SH-SY5Y (cell line): ENCODE data around the gene PCDH9.

ENCODE experiments used
- GATA2 ChIP-seq: IDR thresholded peaks from 2 replicates; pipeline ENCODE4 v1.6.1; 2011; ENCODE audit warnings: mild to moderate bottlenecking, low read depth, low read length
- GATA3 ChIP-seq: IDR thresholded peaks from 2 replicates; pipeline ENCODE4 v1.6.1; 2011; ENCODE audit warnings: low read depth, mild to moderate bottlenecking, low read length, moderate library complexity

The PCDH9 gene

DNA sequence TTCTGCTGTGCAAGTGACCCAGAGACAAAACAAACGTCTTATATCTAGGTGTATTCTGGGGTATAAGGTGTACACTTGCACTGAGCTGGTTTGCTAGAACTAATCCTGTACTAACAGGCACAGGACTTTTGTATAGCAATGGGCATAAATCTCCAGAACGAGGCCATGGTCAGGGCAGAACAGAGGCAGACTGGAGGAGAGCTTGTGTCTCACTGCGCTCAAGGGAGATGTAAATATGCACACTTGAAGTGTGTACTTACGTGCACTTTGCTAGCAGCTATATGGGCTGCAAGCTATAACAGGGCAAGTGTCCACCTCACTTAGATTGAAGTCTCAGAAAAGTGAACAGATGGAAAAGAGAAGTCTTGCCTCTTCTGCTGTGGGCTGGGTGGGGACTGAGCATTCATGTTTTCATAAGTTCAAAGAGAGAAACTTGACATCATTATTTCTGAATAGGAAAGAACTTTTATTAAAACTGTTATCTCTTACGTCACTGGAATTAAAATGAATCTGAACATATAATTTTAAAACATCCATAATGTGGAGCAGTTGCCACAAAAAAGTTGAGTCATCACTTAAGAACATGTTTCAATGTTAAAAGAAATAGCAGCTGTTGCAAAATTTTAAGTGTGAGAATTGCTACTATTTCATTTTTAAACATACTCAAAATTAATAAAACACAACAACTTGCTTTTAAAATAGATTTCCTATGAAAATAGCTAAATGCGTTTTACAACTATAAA lies 888.3 kb downstream of the PCDH9 start:
- TF ChIP-seq GATA2 (no peak), GATA3 (no peak)

DNA sequence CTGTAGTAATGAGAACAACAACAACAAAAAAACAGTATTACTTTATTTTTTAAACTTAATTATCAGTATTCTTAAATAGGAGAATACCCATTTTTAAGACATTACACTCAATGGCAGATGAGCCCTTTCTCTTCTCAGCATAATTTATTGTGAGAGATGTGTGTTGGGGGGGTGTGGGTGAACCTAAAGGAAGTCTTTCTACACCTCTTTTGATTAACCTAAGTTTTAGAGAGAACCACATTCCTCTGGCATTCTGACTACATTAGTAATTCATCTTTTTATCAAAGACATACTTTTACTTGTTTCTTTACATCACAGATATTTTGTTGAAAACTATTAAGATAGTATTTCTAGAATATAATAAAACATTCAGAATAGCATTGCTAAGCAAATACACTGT lies 890.9 kb downstream of the PCDH9 start:
- TF ChIP-seq GATA2 (no peak), GATA3 (no peak)

DNA sequence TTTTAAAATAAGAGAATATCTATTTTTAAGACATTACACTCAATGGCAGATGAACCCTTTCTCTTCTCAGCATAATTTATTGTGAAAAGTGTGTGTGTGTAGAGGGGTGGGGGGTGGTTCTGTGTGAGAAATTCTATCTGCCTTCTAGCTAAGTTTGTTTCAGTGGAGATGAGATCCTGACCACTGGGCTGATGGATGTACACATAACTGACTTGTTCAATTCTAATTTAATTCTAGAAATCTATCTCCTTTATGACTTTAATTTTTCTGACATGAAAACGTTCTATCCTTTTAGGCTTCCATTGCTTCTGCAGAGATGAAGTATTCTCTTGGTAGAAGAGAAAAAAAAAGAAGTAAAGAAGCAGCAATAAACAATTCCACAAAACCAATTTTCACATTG lies 891.6 kb downstream of the PCDH9 start:
- TF ChIP-seq GATA2 (no peak), GATA3 (no peak)

DNA sequence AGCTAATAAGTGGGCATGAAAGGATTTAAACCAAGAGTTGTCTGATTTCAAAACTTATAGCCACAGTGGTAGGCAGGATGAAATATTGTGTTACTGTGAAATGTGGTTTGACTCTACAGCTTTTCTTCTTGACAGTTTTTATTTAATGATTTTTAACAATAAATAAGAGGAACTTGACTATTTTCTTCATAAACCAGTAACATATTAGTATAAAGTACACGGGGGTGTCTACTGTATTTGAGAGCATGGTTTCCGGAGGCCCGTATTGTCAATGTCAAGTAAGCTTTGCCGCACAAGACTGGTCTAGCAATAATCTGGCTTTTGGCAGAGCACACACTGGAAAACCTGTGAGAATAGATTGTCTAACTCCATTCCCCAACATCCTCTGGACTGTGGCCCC lies 894.5 kb downstream of the PCDH9 start:
- no peak for TF ChIP-seq GATA3
- no peak for TF ChIP-seq GATA2

DNA sequence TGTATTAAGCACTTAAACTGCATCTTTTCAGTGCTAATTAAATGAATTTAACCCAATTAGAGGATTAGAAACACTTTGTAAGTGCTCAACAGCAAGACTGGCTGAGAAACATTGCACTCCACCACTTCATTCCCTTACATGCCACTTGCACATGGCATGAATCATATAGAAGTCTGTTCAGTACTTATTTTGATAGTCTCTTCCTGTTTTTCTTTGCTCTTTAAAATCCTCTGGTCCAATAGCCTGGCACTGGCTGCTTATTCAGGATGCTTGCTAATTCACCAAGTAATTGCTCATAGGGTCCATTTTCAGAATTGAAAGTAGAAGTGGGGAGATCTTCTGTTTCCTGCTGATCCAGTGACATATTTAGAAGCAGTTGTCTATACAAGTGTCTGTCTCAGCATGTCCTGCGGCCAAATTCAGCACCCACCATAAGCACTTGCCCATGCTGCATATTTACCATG lies 900.1 kb downstream of the PCDH9 start:
- TF ChIP-seq GATA3 (no peak), GATA2 (no peak)

DNA sequence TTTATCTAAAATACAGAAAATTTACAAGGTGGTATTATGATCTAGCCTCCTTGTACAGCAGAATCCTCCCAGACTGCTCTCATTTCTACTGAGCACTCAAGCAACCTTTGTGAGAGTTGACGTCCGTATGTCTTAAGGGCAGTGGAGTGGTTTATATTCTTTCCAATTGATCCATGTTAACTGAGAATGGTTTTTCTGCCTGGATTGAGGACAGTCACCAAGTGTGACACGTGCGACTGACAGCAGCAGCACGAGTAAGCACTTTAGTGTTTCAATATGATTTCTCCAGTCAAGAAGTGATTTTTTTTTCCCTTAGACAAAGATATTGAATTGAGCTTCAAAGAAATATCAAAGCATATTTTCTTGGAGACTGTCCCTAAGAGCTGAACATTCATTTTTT lies 901.7 kb downstream of the PCDH9 start:
- TF ChIP-seq GATA3 (no peak), GATA2 (no peak)

DNA sequence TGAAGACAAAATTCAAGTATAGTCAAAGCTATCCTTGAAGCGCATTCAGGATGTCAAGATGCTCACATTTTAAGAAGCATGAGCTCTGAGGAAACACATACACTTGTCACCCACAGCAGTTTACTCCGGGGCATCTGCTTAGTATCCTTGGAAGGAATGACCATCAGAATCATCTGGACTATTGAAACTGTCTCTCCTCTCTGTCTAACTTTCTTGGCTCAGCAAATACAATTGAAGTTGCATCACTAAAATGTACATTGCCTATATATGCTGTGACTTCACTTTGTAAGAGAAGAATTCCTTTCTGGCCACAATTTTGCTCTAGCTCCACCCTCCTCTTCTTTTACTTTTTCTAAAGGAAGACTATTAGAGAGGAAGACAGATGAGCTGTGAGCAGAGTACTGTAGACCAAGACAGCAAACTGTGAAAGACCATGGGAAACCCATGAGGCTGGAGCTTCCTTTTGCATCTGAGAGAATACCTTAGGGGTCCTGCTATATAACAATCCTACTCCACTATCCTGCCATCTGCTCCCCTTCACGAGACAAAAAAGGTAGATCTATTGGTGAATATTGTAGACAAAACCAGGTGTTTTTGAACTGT lies 906.3 kb downstream of the PCDH9 start:
- TF ChIP-seq GATA2 (no peak), GATA3 (no peak)

DNA sequence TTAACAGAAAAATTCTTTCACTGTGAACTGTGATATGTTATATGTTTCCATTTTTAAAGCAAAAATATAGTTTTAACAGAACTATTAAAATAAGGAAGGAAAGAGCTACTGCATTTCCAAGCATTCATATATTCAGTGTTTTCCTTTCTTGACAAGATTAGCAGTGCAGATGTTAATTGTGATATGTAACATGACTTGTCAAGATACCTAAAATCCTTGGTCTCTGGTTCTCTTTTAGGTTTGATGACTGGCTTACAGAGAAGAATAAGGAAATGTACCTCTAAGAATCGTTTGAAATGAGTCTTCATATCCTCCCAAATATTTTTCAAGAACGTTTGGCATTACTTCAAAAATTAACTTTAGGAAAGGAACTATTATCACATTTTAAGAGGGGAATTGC lies 907.2 kb downstream of the PCDH9 start:
- TF ChIP-seq GATA2 (no peak), GATA3 (no peak)

DNA sequence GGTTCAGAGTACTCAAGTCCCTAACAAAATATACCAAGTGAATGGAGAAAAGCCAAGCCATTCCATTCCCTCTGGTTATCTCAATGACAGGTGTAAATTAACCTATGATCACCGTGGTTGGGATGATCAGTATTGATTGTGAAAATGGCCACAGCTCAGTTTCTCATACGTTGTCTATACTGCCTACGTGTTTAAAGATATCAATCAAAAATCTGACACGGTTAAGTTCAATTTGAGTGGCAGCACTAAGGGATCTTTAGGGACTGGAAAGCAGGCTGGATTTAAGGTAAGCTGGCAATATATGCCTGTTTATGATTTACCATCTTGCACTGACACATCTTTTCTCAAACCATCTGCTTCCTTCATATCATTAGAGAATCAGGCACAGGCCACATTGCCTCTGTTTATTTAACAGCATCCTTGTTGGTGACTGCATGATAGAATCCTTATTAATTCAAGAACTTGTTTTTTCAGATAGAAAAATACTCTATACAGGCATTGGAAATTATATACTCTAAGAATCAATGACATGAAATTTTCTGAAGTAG lies 907.9 kb downstream of the PCDH9 start:
- 0 out of 2 replicates have a peak, but pooled peaks have one; percentile 8 for TF ChIP-seq GATA3
- TF ChIP-seq GATA2: no peak

DNA sequence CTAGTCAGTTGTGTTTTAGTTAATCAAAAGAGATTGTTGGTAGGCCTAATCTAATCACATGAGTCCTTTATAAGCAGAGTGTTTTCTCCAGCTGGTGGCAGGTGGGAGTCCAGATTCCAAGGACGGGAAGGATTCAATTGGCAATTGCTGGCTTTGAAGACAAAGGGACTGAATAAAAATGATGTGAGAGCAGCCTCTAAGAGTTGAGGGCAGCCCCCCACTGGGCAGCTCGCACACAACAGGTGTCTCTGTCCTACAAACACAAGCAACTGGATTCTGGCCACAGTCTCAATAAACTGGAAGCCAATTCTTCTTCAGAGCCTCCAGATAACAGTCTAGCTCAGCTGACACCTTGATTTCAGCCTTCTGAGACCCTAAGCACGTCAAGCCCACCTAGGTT lies 915.2 kb downstream of the PCDH9 start:
- no peak for TF ChIP-seq GATA3
- no peak for TF ChIP-seq GATA2

DNA sequence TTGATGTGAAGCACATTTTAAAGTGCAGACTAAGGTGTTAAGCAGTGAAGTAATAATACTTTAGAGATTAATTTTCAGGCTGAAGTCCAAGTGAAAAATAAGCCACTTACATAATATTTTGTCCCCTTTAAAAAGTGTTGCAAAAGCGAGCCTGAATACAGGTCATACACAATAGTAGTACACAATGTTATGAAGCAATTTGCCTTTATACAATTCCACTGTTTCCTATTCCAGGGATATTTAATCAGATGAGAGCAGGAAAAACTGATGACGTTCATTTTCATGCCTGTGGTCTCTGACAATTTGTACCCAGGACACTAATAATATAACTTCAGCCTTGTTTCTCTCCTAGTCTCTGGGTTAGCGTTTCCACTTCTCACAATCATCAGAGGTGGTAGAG lies 916.7 kb downstream of the PCDH9 start:
- TF ChIP-seq GATA2: no peak
- no peak for TF ChIP-seq GATA3

DNA sequence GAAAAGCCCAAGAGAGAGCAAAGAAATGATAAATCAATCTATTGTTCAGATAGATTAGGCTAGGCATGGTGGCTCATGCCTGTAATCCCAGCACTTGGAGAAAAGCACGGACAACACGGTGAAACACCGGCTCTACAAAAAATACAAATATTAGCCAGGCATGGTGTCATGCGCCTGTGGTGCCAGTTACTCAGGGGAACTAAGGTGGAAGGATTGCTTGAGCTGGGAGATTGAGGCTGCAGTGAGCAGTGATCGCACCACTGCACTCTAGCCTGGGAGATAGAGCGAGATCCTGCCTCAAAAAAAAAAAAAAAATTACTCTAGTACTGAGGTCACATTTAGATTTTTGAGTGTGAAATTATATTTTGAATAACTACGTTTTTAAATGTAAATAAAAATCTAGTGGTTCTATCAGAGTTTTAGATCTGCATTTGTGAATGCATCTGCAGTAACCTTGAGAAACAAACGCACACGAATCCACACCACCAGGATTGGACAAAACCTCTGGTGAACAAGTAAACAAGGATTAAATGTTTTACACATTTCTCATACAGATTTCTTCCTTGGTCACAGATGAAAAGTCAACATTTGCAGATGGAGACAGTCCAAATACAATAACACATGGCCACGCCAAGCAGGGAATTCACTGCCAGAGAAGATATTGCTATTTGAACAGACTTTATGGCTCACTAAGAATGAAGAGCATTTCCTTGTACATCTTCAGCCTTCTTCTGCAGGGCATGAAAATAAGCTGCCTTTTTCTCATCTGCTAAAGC lies 917.6 kb downstream of the PCDH9 start:
- no peak for TF ChIP-seq GATA2
- TF ChIP-seq GATA3: no peak

DNA sequence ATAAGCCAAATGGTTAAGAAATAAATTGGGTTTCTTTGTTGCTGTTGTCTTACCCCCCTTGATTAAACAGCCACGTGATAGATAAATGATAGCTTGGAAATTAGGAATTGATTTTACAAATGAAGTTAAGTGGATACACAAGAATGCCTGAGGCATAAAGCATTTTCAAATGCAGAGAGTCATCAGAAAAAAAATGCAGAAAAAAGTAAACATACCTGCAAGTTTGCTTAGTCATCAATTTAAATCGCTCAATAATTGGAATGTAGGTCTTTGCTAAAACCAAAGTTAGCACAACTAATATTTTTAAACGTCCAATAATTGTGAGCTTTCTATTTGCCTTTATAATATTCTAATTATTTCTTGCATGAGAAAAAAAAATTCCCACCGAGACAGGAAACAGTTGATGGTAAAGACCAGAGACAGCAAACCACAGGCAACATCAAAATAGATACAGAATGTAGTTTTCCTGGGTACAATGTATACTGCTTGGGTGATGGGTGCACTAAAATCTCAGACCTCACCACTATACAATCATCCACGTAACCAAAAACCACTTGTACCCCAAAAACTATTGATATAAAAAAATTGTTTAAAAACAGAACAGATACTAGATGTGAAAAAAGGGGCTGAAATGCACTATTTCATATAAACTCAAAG lies 924.0 kb downstream of the PCDH9 start:
- no peak for TF ChIP-seq GATA3

DNA sequence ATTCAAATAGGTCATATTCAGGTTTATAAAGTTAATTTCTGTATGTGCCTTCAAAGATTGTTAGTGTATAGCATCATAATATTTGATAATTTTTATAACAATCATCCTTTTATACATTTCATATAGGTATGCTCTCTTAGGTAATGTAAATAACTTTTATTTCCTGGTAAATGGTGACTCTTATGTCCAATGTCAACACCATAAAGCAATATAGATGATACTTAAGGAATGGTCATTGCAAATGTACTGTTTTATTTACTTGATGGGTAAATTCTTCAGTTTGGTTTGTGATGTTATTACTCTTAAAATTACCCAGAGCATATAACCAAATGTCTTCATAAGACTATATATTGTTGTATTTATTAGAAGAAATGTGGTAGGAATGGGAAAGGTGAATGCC lies 928.7 kb downstream of the PCDH9 start:
- TF ChIP-seq GATA3 (no peak), GATA2 (no peak)
